GM10847 (cell line): ENCODE data around the gene CLEC18C.

Experiments
- POLR2A ChIP-seq: IDR thresholded peaks from 2 replicates; pipeline ENCODE4 v1.6.1; 2011; ENCODE audit not compliant: insufficient read length; ENCODE audit errors: extremely low read depth

Gene CLEC18C

GRCh38 chr16:70163596-70163995, 10.0 kb upstream of the CLEC18C start:
- no peak for TF ChIP-seq POLR2A
